GM21515 (cell line): ENCODE results near the gene RIMS1.

Experiments used
- ATAC-seq: cut with Tn5 transposase; IDR thresholded peaks from one replicate; pipeline ENCODE4 v1.9.1; 2021; ENCODE audit not compliant: unreplicated experiment

RIMS1 gene

GRCh38 chr6:72081871-72082270 is 195.5 kb downstream of the RIMS1 start:
- ATAC-seq: no peak

- ATAC-seq: no peak
Observed at GRCh38 chr6:72083976-72084375, 197.6 kb downstream of the RIMS1 start.

- ATAC-seq: no peak
Observed at GRCh38 chr6:72084992-72085569, 198.7 kb downstream of the RIMS1 start.

- ATAC-seq: no peak
Observed at GRCh38 chr6:72094506-72094905, 208.2 kb downstream of the RIMS1 start.

GRCh38 chr6:72102561-72102960 is 216.2 kb downstream of the RIMS1 start:
- ATAC-seq: no peak

GRCh38 chr6:72111611-72112010 is 225.3 kb downstream of the RIMS1 start:
- no peak for ATAC-seq

GRCh38 chr6:72130327-72130726 is 244.0 kb downstream of the RIMS1 start:
- no peak for ATAC-seq

DNA sequence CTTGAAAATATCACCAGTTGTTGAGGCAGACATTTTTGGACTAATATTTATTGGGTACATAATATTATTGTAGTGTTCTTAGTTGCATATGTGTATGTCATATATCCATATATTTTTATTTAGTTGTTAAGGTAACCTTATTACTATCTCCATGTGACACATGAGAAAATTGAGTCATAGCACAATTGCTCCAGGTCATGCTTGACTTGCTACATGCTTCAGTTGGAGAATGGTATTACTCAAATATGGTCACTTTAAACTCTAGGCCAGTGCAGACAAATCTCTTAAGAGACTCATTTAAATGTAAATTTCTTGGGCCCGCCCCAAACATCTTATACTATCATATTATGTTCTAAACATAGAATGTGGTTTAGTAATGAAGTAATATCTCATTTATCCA is 246.1 kb downstream of the RIMS1 start:
- no peak for ATAC-seq

DNA sequence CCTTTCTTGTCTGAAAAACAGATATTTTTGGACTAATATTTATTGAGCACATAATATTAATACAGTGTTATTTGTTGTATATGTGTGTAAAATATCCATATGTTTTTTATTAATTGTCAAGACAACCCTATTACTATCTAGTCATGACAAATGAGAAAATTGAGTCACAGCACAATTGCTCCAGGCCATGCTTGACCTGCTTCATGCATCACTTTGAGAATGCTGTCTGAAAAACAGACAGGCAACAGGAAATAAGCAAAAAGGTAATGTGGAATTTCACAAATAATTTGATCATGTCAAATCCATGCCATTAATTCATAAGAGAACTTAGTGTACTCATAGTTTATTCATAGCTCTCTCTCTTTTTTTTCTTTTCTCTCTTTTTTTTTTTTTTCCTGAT is 246.5 kb downstream of the RIMS1 start:
- ATAC-seq: no peak

DNA sequence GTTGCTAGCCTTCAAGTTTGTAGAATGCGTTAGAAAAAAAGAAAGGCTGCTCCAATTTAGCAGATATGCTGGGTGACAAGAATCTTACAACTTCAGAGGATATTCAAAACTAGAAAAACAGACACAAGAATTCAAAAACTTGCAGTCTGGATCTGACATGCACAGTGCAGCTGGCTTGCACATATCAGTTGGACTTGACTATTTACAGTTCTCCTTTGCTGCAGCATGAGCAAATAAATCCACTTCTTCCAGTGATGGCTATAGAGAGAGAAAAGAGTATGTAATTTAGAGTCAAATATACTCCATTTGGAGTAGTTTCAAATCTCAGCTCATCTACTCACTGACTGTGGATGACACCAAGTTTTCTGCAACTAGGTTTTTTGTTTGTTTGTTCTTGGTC is 247.0 kb downstream of the RIMS1 start:
- no peak for ATAC-seq

- no peak for ATAC-seq
Observed at GRCh38 chr6:72140795-72141194, 254.4 kb downstream of the RIMS1 start.

GRCh38 chr6:72149715-72150114 is 263.4 kb downstream of the RIMS1 start:
- no peak for ATAC-seq

GRCh38 chr6:72151742-72152141 is 265.4 kb downstream of the RIMS1 start:
- ATAC-seq: no peak

GRCh38 chr6:72175916-72176315 is 289.6 kb downstream of the RIMS1 start:
- no peak for ATAC-seq

- ATAC-seq: no peak
Observed at GRCh38 chr6:72182337-72183246, 296.2 kb downstream of the RIMS1 start.

- no peak for ATAC-seq
Observed at GRCh38 chr6:72203983-72204382, 317.6 kb downstream of the RIMS1 start.

DNA sequence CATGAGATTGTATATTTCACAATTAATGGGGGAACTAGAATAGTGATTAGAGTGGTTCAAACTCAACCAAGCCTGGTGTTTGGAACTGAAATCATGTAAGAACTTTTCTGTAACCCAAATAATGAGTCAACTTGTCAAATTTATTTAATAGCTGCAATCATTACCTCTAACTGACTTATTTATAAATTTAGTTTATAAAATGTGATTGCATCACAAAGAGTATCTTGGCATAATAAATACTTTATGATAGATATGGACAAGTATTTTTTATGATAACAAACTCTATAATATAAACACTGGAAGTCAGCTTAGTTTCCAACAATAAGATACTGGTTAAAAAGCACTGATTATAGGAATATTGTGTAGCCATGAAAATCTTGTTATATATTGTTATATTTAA is 319.1 kb downstream of the RIMS1 start:
- ATAC-seq: no peak

DNA sequence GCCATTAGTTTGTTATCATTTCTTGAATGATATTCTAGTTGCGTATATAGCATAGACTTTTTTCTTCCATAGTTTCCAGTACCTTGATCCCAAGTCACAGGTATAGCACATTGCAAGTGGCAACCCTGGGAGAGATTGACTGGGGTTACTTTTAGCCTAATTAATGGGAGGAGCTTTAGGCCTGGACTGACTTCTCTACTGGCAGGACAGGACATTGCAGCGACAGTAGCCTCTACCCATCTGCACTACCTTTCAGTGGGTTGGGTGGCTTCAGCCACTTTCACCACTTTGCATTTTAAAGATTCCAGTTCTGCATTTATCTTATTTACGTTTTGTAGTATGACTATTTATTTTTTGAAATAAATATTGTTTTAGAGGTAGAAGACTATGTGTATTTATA is 320.3 kb downstream of the RIMS1 start:
- ATAC-seq: no peak

GRCh38 chr6:72212686-72213085 is 326.3 kb downstream of the RIMS1 start:
- ATAC-seq: no peak

GRCh38 chr6:72213654-72214053 is 327.3 kb downstream of the RIMS1 start:
- no peak for ATAC-seq

DNA sequence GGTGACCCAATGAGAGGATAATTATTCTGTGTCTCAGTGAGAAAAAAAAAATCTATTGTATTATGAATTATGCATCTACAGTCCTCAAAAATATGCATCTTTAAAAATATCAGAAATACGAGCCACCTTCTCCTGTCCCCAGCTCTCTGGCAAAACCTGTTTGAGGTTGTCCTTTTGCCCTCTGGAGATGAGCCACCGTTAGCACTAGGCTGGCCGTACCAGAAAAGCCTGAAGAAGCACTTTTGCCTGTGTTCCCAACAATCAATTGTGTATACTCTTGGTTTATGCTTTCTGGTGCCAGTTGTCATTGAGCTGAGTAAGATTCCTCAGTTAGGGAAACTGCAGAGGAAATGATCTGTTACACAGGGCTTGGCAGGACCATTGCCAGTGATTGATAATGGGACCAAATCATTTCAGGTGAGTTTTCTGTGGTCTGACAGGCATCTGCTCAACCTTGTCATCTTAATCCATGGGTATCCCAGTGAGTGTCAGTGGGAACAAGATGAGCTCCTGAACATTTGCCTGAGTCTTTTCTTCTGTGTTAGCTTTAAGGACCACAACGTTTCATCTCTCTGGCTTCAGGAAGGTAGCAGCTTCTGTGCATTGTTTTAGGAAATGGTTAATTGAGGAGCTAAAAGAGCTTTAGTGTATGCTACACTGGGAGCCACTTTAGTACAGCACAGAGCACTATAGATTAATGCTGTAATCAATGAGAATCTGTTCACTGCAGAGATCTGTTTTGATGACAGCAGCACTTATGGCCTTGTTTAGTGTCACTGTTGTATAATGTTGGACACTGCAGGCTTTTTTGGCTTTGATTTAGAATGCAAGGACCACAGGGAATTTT is 330.1 kb downstream of the RIMS1 start:
- no peak for ATAC-seq

- no peak for ATAC-seq
Observed at GRCh38 chr6:72217626-72218025, 331.3 kb downstream of the RIMS1 start.
